VCaP (cell line): ENCODE data around the gene GRID2.

Source experiments
- H3K27ac ChIP-seq: fragments of 450-650 bp; 2 replicates; pipeline ENCODE4 v1.5.1; 2017
- TF ChIP-seq, protein P1 (sequence below): fragments of 450-650 bp; conservative IDR thresholded peaks from 2 replicates; pipeline ENCODE4 v1.5.1; 2017; ENCODE audit warnings: mild to moderate bottlenecking, moderate library complexity

Gene GRID2

DNA sequence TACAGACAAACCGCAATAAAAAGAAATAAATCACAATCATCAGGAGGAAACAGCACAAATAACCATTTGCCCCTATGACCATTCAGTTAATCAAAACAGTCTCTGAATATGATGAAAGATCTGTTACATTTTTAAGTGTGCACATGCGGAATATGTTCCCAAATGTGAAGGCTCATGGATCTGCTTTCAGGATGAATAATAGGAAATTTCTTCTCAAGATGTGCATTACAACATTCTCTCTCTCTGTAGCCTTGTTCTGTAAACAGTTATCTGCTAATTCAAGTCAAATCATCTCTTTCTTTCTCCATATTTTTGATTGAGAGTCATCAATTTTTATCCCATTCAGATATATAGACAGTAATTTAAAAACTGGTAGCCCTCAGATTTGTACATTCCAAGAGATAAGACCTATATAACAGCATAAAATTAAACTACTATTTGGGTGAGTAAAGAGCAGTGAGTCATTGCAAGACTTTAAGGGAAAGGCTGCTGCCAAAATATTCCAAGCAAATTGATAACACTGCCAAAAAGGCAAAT is 1090.8 kb downstream of the GRID2 start:
- no peak overlapping the region for H3K27ac ChIP-seq
- TF ChIP-seq, protein P1, sequence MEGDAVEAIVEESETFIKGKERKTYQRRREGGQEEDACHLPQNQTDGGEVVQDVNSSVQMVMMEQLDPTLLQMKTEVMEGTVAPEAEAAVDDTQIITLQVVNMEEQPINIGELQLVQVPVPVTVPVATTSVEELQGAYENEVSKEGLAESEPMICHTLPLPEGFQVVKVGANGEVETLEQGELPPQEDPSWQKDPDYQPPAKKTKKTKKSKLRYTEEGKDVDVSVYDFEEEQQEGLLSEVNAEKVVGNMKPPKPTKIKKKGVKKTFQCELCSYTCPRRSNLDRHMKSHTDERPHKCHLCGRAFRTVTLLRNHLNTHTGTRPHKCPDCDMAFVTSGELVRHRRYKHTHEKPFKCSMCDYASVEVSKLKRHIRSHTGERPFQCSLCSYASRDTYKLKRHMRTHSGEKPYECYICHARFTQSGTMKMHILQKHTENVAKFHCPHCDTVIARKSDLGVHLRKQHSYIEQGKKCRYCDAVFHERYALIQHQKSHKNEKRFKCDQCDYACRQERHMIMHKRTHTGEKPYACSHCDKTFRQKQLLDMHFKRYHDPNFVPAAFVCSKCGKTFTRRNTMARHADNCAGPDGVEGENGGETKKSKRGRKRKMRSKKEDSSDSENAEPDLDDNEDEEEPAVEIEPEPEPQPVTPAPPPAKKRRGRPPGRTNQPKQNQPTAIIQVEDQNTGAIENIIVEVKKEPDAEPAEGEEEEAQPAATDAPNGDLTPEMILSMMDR = no peak

DNA sequence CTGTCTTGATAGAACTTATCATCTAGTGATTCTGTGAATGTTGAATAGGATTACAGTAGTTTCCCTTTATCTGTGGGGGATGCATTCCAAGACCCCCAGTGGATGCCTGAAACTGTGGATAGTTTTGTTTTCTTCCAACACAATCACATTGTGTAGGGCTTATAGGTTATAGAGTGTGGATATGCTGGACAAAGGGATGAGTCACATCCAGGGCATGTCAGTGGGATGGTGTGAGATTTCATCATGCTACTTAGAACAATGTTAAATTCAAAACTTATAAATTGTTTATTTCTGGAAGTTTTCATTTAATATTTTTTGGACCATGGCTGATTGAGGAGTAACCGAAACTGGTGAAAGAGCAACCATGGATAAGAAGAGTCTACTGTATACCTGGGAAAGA is 1092.5 kb downstream of the GRID2 start:
- no peak overlapping the region for H3K27ac ChIP-seq
- TF ChIP-seq, protein P1 = no peak

DNA sequence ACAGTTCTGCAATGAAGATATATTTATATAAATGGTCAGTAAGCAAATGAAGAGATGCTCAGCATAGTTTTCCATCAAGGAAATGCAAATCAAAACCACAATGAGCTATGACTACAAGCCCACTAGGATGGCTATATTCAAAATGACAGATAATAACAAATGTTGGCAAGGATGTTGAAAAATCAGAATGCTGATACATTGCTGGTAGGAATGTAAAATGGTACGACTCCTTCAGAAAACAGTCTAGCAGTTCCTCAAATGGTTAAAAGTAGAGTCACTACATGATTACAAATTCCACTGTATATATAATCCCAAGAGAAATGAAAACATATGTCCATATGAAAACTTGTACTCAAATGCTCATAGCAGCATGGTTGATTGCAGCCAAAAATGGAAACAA is 1099.8 kb downstream of the GRID2 start:
- H3K27ac ChIP-seq = no peak overlapping the region
- TF ChIP-seq, protein P1 = no peak

DNA sequence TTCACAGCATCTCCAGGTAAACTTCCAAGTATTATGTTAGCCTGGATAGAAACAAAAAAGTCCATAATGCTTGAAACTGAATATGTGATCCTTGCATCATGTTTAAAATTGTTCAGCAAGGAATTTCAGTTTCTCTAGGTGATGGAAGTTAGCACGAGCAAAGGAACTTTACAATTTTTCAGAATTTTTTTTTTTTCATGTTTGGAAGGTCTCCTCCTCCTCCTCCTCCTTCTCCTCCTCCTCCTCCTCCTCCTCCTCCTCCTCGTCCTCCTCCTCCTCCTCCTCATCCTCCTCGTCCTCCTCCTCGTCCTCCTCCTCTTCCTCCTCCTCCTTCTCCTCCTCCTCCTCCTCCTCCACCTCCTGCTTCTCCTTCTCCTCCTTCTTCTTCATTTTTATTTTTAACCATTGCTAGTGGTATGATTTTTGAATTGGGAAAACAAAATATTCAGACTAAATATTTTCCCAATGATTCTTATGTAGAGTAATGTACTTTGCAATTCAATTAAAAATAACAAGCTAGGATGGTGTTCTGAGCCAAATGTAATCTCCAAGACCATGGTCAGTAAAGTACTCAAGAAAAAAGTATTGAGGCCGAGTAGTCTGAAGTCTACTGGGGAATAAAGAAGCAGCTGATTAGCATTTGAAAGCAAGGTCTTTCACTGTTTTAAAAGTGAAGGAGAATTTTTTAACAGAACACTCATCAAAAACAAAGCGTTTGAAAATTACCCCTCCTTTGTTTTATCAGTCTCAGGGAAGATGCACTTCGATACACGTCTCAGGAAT is 1103.9 kb downstream of the GRID2 start:
- TF ChIP-seq, protein P1 = no peak

DNA sequence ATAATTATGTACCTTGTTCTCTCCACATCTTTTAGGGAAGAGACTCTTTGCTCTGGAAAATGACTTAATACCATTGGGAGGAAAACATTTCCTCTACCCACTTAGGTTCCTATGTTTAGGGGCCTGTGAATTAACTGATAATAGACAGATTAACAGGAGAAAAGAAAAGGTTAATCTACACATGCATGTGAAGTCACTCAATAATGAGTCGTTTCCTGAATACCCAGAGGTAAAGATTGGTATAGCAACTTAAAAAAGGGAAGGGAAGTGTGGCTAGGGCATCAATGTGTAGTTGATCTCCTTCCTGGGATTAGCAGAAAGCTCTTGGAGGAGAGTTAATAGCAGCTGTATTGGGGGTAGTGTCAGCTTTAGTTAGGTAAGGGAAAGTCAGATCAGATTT is 1105.3 kb downstream of the GRID2 start:
- no peak overlapping the region for H3K27ac ChIP-seq
- TF ChIP-seq, protein P1 = no peak

More for the DNA sequence above, 1103.9 kb downstream of the GRID2 start:
- H3K27ac ChIP-seq = no peak overlapping the region

DNA sequence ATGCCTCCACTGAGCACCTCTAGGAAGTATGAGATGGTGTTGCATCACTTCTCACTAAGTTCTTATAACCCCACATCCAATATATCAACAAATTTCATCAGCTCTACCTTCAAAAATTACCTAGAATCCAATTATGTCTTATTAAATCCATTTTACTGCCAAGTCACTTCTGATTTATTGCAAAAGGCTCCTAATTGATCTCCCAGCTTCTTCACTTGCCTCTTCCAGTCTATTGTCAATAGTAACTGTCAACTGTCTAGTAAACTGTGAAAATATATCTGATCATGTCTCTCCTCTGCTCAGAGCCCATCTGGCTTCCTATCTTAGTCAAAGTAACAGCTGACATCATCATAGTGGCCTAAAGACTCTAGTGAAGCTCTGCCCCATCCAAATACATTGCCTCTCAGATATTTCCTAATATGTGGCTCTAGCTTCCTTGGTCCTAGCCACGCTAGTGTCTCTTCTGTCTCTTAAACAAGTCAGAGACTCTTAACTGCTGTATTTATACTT is 1110.3 kb downstream of the GRID2 start:
- H3K27ac ChIP-seq = no peak overlapping the region

More for the DNA sequence above, 1110.3 kb downstream of the GRID2 start:
- TF ChIP-seq, protein P1 = no peak
